ENCODE data around the gene SLC38A11. TPM values are rescaled to one million over a fixed set of nuclear protein-coding genes. Genes with fewer than 3 reads are reported as not detected.

SLC38A11 gene
- total RNA-seq, 1 donor from 2014 or later = not detected

DNA sequence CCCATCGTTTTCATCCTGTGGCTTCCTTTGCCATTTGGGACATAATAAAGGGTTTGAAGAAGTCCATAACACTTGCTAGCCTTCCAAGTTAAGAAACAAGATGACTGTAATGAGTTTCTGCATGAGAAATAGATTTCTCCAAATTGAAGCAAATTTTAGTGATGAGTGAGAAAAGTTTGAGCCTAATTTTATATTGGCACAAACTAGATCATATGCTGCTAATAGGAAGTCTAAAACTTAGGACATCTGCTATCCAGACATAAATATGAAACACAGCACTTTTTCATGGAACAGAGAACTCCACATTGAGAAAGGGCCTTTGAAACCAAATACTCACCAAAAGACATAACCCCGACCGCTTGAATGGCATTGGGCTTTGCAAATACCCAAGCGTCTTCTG, 39.8 kb downstream of the SLC38A11 start:
- DNase-seq (ENCODE audit: low read depth in 2 of 2) = no peak

DNA sequence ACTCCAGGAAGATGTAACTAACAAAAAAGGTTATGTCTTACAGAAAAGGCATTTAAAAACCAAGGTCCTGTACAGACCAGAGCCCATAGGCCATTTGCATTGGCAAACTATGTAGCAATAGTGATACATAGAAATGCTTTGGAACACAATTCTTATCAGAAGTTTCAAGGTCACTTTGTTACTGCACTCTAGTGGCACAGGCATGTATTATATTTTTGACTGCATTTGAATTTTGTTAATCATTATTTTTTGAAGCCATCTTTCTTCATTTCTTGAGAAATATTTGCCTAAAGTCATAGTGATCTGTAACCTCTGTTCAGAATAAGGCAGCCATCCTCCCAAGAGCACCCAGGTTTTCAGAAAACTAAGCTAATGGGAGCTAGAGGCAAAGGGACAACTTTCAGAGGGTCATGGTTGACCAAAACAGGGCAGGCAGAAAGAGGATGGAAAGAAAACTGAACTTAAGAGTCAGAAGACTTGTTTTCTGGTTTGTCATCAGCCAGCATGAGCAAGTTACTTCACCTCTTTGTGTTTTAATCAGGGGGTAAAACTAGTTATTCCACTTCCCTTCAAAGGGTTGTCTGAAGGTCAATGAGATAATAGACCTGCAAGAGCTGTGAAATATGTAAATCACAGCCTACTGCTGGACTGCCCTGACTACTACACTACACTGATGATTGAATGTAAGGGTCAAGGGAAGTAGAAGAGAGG, 41.5 kb downstream of the SLC38A11 start:
- DNase-seq (ENCODE audit: low read depth in 2 of 2) = peak; percentile 18 to 51

DNA sequence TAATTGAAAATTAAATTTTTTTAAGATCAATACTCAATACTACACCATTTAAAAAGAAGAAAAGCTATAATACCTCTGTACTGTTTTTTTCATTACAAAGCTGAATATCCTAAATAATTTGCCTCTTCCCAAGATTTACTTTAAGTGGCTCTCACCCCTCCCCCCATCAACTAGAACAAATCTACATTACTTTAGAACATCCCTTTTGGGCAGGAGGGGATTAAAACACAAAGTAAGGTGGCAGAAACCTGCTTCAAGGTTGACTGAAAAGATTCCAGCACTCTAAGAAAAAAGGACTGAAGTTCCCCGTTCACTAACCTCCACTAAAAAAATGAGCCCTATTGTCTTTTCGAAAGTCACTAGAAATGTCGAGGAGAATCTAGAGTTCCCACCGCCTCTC, 42.3 kb downstream of the SLC38A11 start:
- DNase-seq (ENCODE audit: low read depth in 2 of 2) = no peak

DNA sequence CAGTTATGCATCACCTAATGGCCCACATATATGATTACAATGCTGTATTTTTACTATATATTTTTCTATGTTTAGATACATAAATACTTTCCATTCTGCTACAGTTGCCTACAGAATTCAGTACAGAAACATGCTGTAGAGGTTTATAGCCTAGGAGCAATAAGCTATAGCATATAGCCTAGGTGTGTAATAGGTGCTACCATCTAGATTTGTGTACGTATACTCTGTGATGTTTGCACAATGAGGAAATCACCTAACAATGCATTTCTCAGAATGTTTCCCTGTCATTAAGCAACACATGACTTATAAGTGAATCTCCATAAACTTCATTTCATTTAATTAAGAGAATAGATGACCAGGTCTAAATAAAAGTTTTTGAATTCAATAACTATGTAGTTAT, 43.5 kb downstream of the SLC38A11 start:
- no peak for DNase-seq (ENCODE audit: low read depth in 2 of 2)

DNA sequence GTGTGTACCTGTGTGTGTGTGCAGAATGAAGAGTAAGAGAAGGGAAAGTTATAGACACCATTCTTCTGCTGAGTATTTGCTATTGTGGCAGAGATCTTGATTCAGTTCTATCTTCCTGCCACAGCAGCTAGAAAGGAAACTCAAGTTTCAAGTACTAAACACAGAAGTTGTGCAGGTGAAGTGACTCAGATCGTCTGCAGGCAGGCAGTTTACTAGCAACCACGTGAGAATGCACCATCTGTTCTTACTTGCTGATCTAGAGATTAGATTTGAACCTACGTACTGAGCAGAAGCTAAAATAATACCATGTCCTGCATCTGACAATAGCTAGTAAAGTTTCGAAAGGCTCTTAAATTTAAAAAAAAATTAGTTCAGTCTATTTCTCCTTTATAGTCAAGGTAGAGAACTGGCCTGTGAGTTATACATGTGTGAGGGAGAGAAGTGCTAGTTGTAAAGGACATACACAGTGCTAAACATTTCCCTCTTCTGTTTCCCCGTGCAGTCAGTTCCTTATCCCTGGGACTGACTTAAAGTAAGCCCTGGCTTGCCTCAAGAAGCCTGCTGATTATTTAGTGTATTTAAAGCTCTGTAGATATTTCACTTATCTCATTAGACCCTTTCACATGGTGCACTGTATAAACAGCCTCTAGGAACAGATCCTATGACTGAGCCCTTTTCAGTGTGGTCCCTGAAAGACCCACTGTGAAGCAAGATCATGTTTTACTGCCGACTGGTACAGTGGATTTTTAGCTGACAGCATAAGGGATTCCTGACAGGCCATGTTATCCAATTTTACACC, 45.0 kb downstream of the SLC38A11 start:
- peak in 1 of 2 donors; percentile 85 for DNase-seq (ENCODE audit: low read depth in 2 of 2)

DNA sequence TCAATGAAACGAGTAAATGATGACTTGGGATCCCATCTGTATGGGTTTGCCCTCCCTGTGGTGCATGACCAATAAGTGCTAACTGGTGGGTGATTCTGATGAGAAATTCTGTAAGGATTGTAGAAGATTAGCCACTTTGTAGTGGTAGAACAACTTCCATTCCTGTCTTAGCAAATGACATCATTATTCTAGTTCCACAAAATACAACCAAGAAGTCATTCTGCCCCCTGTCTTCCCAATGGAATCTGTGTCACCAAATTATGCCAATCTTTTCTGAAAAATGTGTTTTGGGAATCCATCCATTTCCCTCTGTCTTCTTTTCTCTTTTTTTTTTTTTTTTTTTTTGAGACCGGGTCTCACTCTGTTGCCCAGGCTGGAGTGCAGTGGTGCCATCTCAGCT, 48.4 kb downstream of the SLC38A11 start:
- no peak for DNase-seq (ENCODE audit: low read depth in 2 of 2)

DNA sequence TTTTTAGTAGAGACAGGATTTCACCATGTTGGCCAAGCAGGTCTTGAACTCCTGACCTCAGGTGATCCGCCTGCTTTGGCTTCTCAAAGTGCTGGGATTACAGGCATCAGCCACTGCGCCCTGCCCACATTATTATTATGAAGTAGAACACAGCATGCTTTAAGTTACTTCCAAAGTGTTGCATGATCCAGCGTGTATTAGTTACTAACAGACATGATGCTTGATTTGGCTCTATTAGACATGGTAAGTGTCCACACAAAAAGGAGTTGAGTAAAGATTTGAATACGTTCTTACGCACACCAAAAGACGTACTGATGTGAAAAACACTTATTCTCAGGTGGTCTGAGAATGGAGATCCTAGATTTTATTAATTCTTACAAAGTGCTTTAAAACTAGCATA, 50.0 kb downstream of the SLC38A11 start:
- DNase-seq (ENCODE audit: low read depth in 2 of 2) = no peak

DNA sequence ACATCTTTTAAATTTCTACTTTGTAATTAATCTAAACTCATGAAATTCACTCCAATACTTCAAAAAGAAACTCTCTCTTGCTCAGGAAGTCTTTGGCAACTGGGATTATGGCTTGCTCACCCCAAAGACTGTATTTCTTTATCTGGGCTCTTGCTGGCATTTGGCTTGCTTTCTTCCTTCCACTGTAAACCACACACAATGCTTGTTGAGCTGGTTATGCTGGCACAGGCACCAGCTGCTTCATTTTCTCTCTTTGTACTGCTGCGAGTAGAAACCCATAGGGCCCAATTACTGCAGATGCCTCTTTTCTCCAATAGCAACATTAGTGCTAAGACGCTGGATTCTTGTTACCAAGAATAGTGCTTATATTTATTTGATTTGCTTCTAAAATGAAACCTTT, 51.4 kb downstream of the SLC38A11 start:
- DNase-seq (ENCODE audit: low read depth in 2 of 2) = no peak

DNA sequence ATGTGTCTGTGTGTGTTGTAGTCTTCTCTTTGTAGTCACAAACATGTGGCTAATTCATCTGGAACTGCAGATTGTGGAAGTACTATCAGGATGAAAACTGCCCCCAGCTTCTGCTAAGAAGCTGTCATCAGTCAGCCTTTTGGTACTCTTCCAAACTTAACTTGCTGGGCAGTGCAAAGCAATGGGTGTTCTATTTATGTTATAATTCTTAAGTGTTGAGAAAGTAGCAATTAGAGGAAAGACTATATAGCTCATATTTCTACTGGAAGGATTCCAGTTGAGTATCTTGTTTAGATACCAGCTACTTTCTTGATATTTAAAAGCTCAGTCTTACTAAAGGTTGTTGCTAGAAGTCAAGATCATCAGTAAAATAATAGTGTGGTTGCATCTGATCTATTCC, 52.1 kb downstream of the SLC38A11 start:
- DNase-seq (ENCODE audit: low read depth in 2 of 2) = peak in 1 of 2 donors; percentile 18

DNA sequence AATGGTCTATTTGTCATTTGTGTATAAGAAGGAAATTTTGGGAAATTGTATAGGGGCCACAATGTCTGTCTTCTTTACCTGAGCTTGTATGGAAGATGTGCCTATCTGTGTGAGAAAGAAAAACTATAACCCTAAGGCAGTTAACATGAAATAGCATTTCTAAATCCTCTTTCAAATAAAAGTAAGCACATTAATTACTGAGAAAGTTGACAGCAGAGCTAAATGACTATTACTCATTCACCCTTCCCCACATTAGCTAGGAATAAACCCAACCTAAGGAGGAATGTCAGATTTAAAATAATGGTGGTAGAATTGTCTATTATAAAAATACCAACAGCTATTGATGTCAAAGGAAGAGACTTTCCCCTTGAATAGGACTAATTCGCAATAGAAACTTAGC, 56.2 kb downstream of the SLC38A11 start:
- DNase-seq (ENCODE audit: low read depth in 2 of 2) = no peak

DNA sequence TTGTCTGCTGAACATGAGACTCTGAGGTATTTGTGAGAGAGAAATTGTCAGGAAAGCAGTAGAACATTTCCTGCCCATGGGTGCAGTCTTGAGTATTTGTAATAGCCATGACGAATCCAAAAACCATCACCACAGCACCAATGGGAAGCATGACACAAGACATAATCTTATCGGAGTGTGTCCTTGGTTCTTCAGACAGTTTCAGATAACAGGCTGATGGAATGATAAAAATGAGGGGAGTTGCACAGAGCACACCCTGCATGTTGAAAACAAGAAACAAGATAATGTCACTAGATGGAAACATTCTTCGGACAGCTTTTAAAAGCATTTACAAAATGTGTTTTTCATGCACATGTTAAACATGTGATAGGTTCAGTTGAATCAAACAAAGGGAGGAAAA, 56.9 kb downstream of the SLC38A11 start:
- DNase-seq (ENCODE audit: low read depth in 2 of 2) = peak in 1 of 2 donors; percentile 12

DNA sequence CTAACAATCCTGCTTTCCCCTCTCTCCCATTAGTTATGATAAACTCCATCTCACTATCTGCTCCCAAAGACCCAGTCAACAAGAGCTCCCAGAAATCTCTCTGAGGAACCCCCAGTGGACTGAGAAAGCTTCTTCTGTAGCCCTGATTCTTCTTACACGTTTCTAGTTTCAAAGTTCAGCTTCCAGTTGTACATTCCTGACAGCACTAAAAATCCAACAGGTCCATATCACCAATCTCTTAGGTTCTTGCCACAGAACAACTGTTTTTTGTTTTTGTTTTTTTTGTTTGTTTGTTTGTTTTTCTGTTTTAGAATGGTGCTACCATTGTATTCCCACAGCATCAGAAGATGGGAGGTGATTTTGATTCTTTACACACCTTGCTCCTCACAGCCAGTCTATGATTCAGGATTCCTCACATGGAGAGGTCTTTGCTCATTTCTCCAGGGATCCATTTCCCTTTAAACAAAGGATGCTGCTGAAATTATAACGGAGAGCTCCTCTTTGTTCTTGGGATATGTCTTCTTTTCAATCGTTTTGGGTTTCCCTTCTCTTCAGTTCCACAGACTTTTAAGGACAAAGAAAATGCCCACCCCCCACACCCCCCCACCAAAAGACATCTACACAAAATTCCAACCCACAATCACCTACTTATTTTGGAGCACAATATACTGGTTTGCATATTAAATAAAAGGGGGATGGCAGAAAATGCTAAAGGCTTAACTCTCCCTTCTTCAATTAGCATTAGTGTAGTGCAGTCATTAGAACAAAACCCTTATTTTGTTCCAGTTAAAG, 57.7 kb downstream of the SLC38A11 start:
- DNase-seq (ENCODE audit: low read depth in 2 of 2) = no peak

DNA sequence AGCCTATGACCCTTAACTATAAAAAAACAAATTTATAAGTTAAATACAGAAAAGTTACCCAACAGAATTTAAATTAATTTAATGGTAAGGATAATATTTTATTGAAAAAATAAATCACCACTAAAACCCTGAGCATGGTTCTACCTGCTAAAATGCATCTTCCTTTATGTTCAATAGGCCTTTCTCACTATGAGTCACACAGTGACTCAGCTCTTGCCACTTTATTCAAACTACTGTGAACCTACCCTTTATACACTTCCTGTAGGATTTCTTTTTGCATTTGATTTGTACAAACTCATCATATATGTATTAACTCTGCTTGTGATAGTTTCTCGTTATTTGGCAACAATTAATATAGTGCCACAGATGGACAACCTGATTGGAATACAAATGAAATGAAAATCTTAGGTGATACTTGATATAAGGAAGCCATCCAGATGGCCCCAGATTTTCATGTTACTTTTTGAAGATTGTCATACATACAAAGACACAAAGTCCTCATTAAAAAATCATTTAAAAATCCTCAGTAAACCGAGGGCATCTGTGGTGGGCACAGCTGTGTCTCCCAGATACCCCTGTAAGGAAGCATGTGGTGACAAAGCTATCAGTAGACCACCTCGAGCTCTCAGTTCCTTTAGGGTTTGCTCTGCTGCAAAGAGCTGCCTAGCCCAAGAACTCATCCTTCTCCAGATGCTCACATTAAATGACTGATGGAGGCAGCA, 58.5 kb downstream of the SLC38A11 start:
- peak; percentile 46 to 81 for DNase-seq (ENCODE audit: low read depth in 2 of 2)

DNA sequence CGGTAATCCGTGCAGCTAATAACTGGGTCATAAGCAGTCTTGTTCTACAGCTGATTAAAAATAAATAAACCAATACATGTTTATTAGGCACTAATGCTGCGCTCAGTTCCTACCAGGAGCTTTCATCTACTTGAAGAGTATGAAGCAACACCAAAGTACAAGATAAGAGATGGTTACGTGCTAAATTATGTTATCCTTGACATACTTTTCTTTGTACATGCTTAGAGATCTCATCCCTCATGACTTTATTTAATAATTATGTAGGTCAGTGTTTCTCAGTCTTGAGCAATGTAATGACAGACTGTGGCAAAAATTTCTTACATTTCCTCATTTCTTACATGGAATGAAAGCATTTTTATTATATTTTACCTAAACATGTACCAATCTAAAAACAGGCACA, 59.1 kb downstream of the SLC38A11 start:
- no peak for DNase-seq (ENCODE audit: low read depth in 2 of 2)

DNA sequence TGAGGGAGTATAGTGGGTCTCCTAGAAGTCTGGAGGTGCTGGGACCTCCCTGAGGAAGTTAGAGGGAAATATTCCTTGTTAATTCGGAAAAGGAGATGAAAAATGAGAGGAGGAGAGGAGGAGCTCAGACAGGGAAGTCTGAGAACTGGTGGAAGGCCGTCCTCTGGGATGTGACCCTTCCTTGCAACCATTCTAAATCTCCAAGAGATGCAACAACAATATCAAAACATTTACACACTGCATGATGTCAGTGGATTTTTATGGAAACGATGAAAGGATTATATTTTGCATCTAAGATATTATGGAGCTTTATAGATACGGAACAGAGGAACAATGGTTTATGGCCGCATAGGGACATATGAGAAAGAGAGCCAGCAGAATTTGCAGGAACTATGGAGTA, 63.9 kb downstream of the SLC38A11 start:
- no peak for DNase-seq (ENCODE audit: low read depth in 2 of 2)

DNA sequence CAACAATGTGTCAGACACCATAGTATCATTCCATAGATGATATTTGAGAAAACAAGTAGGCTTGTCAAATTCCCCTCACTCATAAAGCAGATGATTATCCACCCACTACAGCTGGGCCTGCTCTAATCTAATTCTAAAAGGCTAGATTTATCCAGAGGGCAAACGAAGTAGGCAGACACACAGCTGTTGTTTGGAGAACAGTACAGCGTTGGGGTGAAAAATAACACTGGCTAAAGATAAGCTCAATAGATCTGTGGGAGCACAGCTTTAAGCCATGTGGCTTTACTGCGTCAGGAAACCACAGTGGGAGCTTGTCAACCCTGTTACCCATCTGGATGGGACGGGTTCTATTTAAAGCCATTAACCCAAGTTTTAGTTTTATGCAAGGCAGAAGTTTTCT, 64.8 kb downstream of the SLC38A11 start:
- DNase-seq (ENCODE audit: low read depth in 2 of 2) = no peak

DNA sequence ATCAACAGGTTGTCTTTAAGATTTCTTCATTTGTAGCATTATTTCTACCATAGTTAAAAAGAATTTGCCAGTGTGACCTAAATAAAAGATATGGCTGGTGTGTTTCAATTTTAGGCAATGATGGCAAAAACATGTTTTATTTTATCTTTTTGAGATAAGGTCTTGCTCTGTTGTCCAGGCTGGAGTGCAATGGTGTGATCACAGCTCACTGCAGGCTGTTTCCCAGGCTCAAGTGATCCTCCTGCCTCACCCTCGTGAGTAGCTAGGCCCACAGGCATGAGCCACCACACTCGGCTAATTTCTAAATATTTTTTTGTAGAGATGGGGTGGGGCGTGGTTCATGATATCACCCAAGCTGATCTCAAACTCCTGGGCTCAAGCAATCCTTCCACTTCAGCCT, 66.7 kb downstream of the SLC38A11 start:
- no peak for DNase-seq (ENCODE audit: low read depth in 2 of 2)

DNA sequence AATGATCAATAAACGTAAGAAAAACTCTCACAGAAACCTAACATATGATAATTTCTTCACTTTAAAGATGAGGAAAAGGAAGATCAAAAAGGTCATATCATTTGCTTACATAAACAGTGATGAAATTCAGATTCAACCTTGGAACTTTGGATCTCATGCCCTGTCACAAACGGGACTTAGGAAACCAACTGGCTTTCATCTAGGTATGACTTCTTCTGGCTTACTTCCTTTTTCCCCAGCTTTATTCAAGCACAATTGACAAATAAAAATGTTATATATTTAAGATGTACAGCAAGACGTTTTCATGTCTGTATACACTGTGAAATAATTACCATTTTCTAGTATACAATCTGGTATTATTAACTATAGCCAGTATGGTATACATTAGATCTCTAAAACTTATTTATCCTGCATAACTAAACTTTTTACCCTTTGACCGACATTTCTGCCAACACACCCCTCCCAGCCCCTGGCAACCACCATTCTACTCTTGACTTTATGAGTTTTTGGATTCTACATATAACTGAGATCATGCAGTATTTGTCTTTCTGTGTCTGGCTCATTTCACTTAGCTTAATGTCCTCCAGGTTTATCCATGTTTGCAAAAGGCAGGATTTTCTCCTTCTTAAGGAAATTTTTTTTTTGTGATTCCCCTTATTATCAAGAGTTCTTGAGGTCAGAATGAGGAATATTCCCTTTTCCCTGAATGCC, 67.7 kb downstream of the SLC38A11 start:
- no peak for DNase-seq (ENCODE audit: low read depth in 2 of 2)

DNA sequence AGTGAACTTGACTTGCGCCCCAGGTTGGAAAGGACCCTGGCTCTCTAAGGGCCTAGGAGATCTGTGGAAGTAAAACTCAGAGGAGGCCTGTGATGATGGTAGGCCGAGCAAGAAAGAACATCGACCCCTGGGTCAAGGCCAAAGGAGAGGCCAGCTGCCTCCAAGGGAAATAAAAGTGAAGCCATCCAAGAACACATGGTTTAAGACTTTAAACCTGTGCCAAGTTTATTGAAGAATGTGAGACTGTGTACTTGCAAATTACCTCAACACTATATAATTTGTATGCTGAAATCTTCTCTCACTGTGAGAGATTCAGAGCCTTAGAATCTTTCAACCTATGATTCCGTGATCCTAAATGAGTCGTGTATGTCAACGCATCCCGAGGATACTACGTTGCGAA, 73.0 kb downstream of the SLC38A11 start:
- no peak for DNase-seq (ENCODE audit: low read depth in 2 of 2)

DNA sequence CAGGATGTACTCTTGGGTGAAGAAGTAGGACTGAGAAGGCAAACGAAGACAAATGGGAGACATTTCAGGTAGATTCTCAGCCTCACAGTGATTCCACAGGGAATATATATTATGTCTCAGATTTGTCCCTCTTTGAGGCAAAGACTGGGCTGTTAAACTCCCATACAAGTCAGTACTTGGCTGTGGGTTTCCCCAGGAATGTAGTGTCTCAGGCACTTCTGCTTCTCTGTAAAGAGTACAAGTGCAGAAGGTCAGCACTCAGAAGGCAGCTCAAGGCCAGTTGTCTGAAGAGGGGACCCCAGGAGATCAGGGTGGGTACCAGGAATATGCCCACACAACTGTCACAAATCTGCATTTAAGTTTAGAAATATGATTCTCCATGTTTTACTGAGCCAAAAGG, 73.8 kb downstream of the SLC38A11 start:
- DNase-seq (ENCODE audit: low read depth in 2 of 2) = no peak
